ENCODE data around the gene C21orf58.
"Not testable (repeated sequence)": the region's sequence is repeated elsewhere in the genome, so short reads cannot be mapped to it uniquely, and the experiment has no call there.

C21orf58 gene

GRCh38 chr21:46323710-46324389 is at the start of gene C21orf58, which contains the start of gene PCNT:
Gene C21orf58, minus strand, starts transcription at chr21:46323870. Its CDS starts 1,132 bp downstream, at chr21:46322738.
Gene PCNT, plus strand, starts transcription at chr21:46324156. Its CDS starts 73 bp downstream, at chr21:46324229.
- peak; percentile 98 for DNase-seq

- DNase-seq, result not testable (repeated sequence)
Measured at GRCh38 chr21:46372947-46373346, 49.3 kb upstream of the C21orf58 start.

GRCh38 chr21:46372014-46372485 is 48.4 kb upstream of the C21orf58 start:
- DNase-seq, result no peak

GRCh38 chr21:46371204-46372013 is 47.7 kb upstream of the C21orf58 start:
- no peak for DNase-seq

GRCh38 chr21:46369520-46370235 is 46.0 kb upstream of the C21orf58 start:
- no peak for DNase-seq

- no peak for DNase-seq
Measured at GRCh38 chr21:46368533-46369285, 45.0 kb upstream of the C21orf58 start.

- DNase-seq, result no peak
Measured at GRCh38 chr21:46366966-46367365, 43.3 kb upstream of the C21orf58 start.

- DNase-seq, result no peak
Measured at GRCh38 chr21:46366561-46366960, 42.9 kb upstream of the C21orf58 start.

- DNase-seq, result no peak
Measured at GRCh38 chr21:46366091-46366490, 42.4 kb upstream of the C21orf58 start.

- DNase-seq, result no peak
Measured at GRCh38 chr21:46363698-46364097, 40.0 kb upstream of the C21orf58 start.

- no peak for DNase-seq
Measured at GRCh38 chr21:46362946-46363345, 39.3 kb upstream of the C21orf58 start.

GRCh38 chr21:46361935-46362334 is 38.3 kb upstream of the C21orf58 start:
- DNase-seq, result no peak

- no peak for DNase-seq
Measured at GRCh38 chr21:46361176-46361575, 37.5 kb upstream of the C21orf58 start.

GRCh38 chr21:46357684-46358425 is 34.2 kb upstream of the C21orf58 start:
- DNase-seq, result no peak

- no peak for DNase-seq
Measured at GRCh38 chr21:46357335-46357604, 33.6 kb upstream of the C21orf58 start.

- no peak for DNase-seq
Measured at GRCh38 chr21:46356494-46357334, 33.0 kb upstream of the C21orf58 start.

- DNase-seq, result no peak
Measured at GRCh38 chr21:46356005-46356338, 32.3 kb upstream of the C21orf58 start.

- no peak for DNase-seq
Measured at GRCh38 chr21:46355161-46356004, 31.7 kb upstream of the C21orf58 start.

- DNase-seq, result no peak
Measured at GRCh38 chr21:46354518-46354917, 30.8 kb upstream of the C21orf58 start.

- no peak for DNase-seq
Measured at GRCh38 chr21:46354046-46354445, 30.4 kb upstream of the C21orf58 start.

Data from eye (tissue), 1 donor.